Astrocyte (in vitro differentiated cells and primary cell): ENCODE results near the gene TRHDE.

Experiments
- CTCF ChIP-seq: IDR thresholded peaks from 2 replicates; pipeline ENCODE4 v1.5.1; 2011; ENCODE audit warnings: low read depth, mild to moderate bottlenecking, inconsistent platforms, low read length, moderate library complexity; ENCODE audit not compliant: insufficient read depth
- EZH2 ChIP-seq: IDR thresholded peaks from 2 replicates; pipeline ENCODE4 v1.6.1; 2012; ENCODE audit warnings: mild to moderate bottlenecking, low read length, inconsistent platforms; ENCODE audit not compliant: insufficient read depth

- no peak for TF ChIP-seq CTCF
- no peak for TF ChIP-seq EZH2
Measured at GRCh38 chr12:72658615-72659014, 386.4 kb downstream of the TRHDE start.
